Thoracic aorta (tissue), 2 donors: ENCODE data around the gene MT1H. TPM values are rescaled to one million over a fixed set of nuclear protein-coding genes. Genes with fewer than 3 reads are reported as not detected.

Experiments used
- ATAC-seq: fragments of 150-250 bp; one replicate; pipeline ENCODE4 v1.8.0; 2017; ENCODE audit warnings: low read depth; ENCODE audit not compliant: insufficient number of reproducible peaks, low FRiP score
- DNase-seq: peaks from one replicate; pipeline ENCODE4 v3.0.0-alpha.2; 2020; ENCODE audit warnings: low spot score
- H3K27ac ChIP-seq, 2 donors: fragments of 200-600 bp; sonication (generic); 1 replicate in 1 of 2; 2 replicates in 1 of 2; pipeline ENCODE4 v1.5.1; 2016; ENCODE audit warnings: mild to moderate bottlenecking in 2 of 2, moderate library complexity in 2 of 2
- H3K27me3 ChIP-seq: fragments of 200-600 bp; sonication (generic); replicated peaks from 2 replicates; pipeline ENCODE4 v1.6.0; 2016; ENCODE audit warnings: mild to moderate bottlenecking; ENCODE audit not compliant: insufficient read depth
- H3K36me3 ChIP-seq: fragments of 200-600 bp; sonication (generic); one replicate; pipeline ENCODE4 v1.5.1; 2016
- H3K4me1 ChIP-seq, 2 donors: fragments of 200-600 bp; sonication (generic); 1 replicate in 1 of 2; 2 replicates in 1 of 2; pipeline versions ENCODE4 v1.5.1 to v1.6.0; 2016; ENCODE audit warnings: low read depth in 2 of 2, mild to moderate bottlenecking in 1 of 2; ENCODE audit not compliant: control insufficient read depth in 1 of 2
- H3K4me3 ChIP-seq: fragments of 200-600 bp; sonication (generic); 2 replicates; pipeline ENCODE4 v1.5.1; 2016; ENCODE audit warnings: mild to moderate bottlenecking
- H3K9me3 ChIP-seq: fragments of 200-600 bp; sonication (generic); 2 replicates; pipeline ENCODE4 v1.5.1; 2016
- total RNA-seq, 2 donors: library from RNA; depleted of rRNA; stranded (reverse); fragments of >200 nt; gene quantifications; one replicate each; pipeline versions ENCODE4 v1.1.0 to v1.2.3, GENCODE V29; 2016
- TF ChIP-seq, protein P1 (sequence below): fragments of 200-600 bp; sonication (generic); IDR thresholded peaks from one replicate; pipeline ENCODE4 v1.5.1; 2019; ENCODE audit warnings: antibody characterized with exemption

Gene MT1H
- total RNA-seq, 2 donors from 2014 or later, result not detected

- Histone ChIP-seq H3K27me3 (peaks cover 9% of the 10 kb centered on the region), H3K27ac (no peak overlapping the region), H3K4me1 (peaks cover 12 to 25% of the 10 kb centered on the region in 2 donors), H3K4me3 (no peak overlapping the region), H3K36me3 (no peaks in the 10 kb centered on the region), H3K9me3 (no peaks in the 10 kb centered on the region)
- TF ChIP-seq, protein P1, sequence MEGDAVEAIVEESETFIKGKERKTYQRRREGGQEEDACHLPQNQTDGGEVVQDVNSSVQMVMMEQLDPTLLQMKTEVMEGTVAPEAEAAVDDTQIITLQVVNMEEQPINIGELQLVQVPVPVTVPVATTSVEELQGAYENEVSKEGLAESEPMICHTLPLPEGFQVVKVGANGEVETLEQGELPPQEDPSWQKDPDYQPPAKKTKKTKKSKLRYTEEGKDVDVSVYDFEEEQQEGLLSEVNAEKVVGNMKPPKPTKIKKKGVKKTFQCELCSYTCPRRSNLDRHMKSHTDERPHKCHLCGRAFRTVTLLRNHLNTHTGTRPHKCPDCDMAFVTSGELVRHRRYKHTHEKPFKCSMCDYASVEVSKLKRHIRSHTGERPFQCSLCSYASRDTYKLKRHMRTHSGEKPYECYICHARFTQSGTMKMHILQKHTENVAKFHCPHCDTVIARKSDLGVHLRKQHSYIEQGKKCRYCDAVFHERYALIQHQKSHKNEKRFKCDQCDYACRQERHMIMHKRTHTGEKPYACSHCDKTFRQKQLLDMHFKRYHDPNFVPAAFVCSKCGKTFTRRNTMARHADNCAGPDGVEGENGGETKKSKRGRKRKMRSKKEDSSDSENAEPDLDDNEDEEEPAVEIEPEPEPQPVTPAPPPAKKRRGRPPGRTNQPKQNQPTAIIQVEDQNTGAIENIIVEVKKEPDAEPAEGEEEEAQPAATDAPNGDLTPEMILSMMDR, result no peak
- DNase-seq, result no peak
- ATAC-seq, result no peak
Measured at GRCh38 chr16:56679078-56679730, 9.6 kb downstream of the MT1H start.

DNA sequence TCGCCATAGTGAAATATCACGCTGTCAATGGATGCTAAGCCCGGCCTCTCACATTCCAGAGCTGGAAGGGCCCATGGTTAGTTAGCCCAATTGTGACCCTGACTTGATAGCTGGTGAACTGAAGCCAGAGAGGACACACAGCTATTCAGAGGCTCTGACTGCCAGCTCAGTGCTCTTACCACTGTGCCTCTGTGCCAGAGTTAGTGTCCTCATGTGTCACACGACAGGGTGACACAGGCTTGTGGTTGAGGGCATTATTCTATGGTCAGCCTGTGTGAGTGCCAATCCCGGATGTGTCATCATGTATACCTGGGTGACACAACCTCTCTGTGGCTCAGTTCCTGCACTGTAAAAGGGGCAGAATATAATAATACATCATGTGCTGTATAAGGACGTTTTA is 10.2 kb downstream of the MT1H start:
- H3K27ac ChIP-seq, result no peak overlapping the region

DNA sequence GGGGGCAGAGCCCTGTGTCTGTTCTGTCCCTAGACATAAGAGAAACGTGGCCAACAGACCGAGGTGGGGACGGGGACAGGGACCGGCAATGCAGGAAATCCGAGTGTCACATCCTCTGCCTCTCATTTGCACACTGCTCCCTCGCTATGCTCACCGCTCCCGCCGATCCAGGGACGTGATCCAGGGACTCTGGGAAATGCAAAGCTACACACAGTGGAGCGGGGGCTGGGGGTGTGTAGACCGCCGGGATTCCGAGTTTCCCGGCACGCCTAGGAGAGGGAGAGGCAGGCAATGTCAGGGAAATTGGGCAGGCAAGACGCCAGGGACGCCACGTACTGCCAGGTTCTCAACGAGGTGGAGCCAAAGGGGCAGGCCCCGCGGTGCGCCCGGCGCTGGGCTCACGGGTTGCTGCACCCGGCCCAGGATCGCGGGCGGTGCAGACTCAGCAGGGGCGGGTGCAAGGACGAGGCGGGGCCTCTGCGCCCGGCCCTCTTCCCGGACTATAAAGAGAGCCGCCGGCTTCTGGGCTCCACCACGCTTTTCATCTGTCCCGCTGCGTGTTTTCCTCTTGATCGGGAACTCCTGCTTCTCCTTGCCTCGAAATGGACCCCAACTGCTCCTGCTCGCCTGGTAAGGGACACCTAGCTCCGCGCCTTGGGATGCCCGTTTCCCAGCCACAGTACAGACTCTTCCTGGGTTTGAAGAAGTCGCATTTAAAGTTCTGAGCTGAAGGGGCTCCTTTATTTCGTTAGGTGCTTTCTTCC is 12.5 kb downstream of the MT1H start, which contains the start of gene MT1X:
TSS of gene MT1X (plus strand) at position 532 of the 764 bp plus-strand sequence. CDS start at position 603, 71 bp downstream.
- DNase-seq (peak; percentile 80), ATAC-seq (peak; percentile 58)
- TF ChIP-seq, protein P1, result no peak
- Histone ChIP-seq H3K27ac (peak within 1 kb of the TSS; percentile 80), H3K9me3 (no peaks in the 10 kb centered on the region), H3K27me3 (no peaks in the 10 kb centered on the region), H3K4me3 (peak within 1 kb of the TSS; percentile 85), H3K4me1 (peaks cover 20 to 35% of the 10 kb centered on the region in 2 donors), H3K36me3 (no peaks in the 10 kb centered on the region)

More for the DNA sequence above, 10.2 kb downstream of the MT1H start:
- no peak overlapping the region for H3K4me3 ChIP-seq
- H3K27me3 ChIP-seq, result peaks cover 9% of the 10 kb centered on the region
- H3K4me1 ChIP-seq, result peaks cover 14 to 31% of the 10 kb centered on the region in 2 donors
- no peak for ATAC-seq
- no peaks in the 10 kb centered on the region for H3K36me3 ChIP-seq
- no peak for DNase-seq
- TF ChIP-seq, protein P1, result no peak
- no peaks in the 10 kb centered on the region for H3K9me3 ChIP-seq

GRCh38 chr16:56682703-56683397 is 13.2 kb downstream of the MT1H start:
- DNase-seq (no peak), ATAC-seq (no peak)
- Histone ChIP-seq H3K27me3 (no peaks in the 10 kb centered on the region), H3K9me3 (no peaks in the 10 kb centered on the region), H3K36me3 (no peaks in the 10 kb centered on the region), H3K4me1 (peaks cover 20 to 35% of the 10 kb centered on the region in 2 donors), H3K27ac (peak overlapping the region; percentile 80), H3K4me3 (peak overlapping the region; percentile 85)
- TF ChIP-seq, protein P1, result no peak
